Esophagus squamous epithelium (tissue), 5 donors: ENCODE results near the gene RPA3. TPM values are rescaled to one million over a fixed set of nuclear protein-coding genes. Genes with fewer than 3 reads are reported as not detected.

Experiments
- DNase-seq: peaks from one replicate; lab custom pipeline; 2025; lab: John Stamatoyannopoulos, UW
- H3K27ac ChIP-seq, 4 donors: fragments of 200-600 bp; sonication (generic); one replicate each; pipeline ENCODE4 v1.5.1; 2016 to 2019; ENCODE audit warnings: mild to moderate bottlenecking in 1 of 4
- H3K27me3 ChIP-seq, 4 donors: fragments of 200-600 bp; sonication (generic); 1 replicate in 3 of 4; 2 replicates in 1 of 4; pipeline versions ENCODE4 v1.5.1 to v1.6.0; 2017 to 2021; ENCODE audit warnings: antibody characterized with exemption in 1 of 4
- H3K36me3 ChIP-seq, 3 donors: fragments of 200-600 bp; sonication (generic); one replicate each; pipeline ENCODE4 v1.5.1; 2016 to 2019
- H3K4me1 ChIP-seq, 3 donors: fragments of 200-600 bp; sonication (generic); one replicate each; pipeline ENCODE4 v1.5.1; 2017 to 2019
- H3K4me3 ChIP-seq, 4 donors: fragments of 200-600 bp; sonication (generic); 1 replicate in 3 of 4; 2 replicates in 1 of 4; pipeline ENCODE4 v1.5.1; 2016 to 2019; ENCODE audit warnings: mild to moderate bottlenecking in 2 of 4, moderate library complexity in 1 of 4
- H3K9me3 ChIP-seq, 3 donors: fragments of 200-600 bp; sonication (generic); one replicate each; pipeline ENCODE4 v1.5.1; 2016 to 2019
- CTCF ChIP-seq, 6 experiments: fragments of 450-650 bp in 4 of 6; fragments of 200-600 bp in 2 of 6; sonication (generic) in 2 of 6; IDR thresholded peaks; one replicate each; pipeline ENCODE4 v1.5.1; 2016 to 2019; ENCODE audit warnings: antibody characterized with exemption in 6 of 6, mild to moderate bottlenecking in 4 of 6, moderate library complexity in 4 of 6
- POLR2A ChIP-seq, 4 donors: fragments of 450-650 bp; IDR thresholded peaks; one replicate each; pipeline ENCODE4 v1.6.1; 2017; ENCODE audit warnings: antibody characterized with exemption in 4 of 4, mild to moderate bottlenecking in 4 of 4, moderate library complexity in 3 of 4
- WGBS, 2 donors: methylation state at CpG; one replicate each; pipeline ENCODE4 v1.1.5; 2018; 5-methylcytosine and 5-hydroxymethylcytosine counted together
- intact Hi-C: fragments of 100-400 bp; cut with DNase I; formaldehyde crosslinking; loops from one replicate; pipeline ENCODE4 v1.15.0; 2022
- total RNA-seq, 4 donors: library from RNA; depleted of rRNA; stranded (reverse); fragments of >200 nt; gene quantifications; one replicate each; pipeline ENCODE4 v1.1.0, GENCODE V29; 2016
- donor health status: DM: yes; HTN: yes; CAD: no.

RPA3 gene
- total RNA-seq = 10 to 100 TPM; 13.0 to 29.3 (median 21.7) TPM

- Histone ChIP-seq H3K9me3 (no peaks in the 10 kb centered on the region), H3K4me1 (peaks cover 0 to 16% (median 0%) of the 10 kb centered on the region in 3 donors), H3K4me3 (peak within 1 kb of the TSS in 1 of 4 donors; percentile 24), H3K36me3 (peaks cover 0 to 8% (median 0%) of the 10 kb centered on the region in 3 donors), H3K27me3 (no peaks in the 10 kb centered on the region), H3K27ac (peak within 1 kb of the TSS in 1 of 4 donors; percentile 22)
- no peak for TF ChIP-seq CTCF (IDR thresholded peaks at IDR 0.05)
- TF ChIP-seq POLR2A (IDR thresholded peaks at IDR 0.05) = no peak
- WGBS, 2 donors = 79 to 93% methylated on average over 1 of the region's 1 CpG
- no peak for DNase-seq
- intact Hi-C loops = no loop called here
Observed at GRCh38 chr7:7718492-7718891, at the start of gene RPA3. TSS of gene RPA3 (minus strand) at chr7:7718607. CDS start at chr7:7640418, 78,189 bp downstream.

DNA sequence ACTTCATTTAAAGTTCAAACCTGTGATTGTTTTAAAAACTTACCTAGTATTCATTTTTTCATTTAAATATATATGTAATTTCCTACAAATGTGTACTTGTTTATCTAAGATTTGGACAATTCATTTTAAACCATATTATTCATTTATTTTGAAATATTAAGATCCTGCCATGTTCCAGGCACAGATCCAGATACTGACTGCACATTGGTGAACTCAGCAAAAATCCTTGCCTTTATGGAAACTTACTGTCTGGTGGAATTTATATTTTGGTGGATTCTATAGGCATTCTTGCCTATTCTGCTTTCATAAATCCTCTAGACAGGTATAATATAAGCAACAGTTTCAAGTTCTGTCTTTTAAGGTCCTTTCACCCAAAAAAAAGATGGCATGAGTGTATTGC is 48.3 kb upstream of the RPA3 start:
- H3K27me3 ChIP-seq = no peaks in the 10 kb centered on the region
- no peak for DNase-seq
- peaks cover 0 to 61% (median 3%) of the 10 kb centered on the region in 3 donors for H3K4me1 ChIP-seq
- TF ChIP-seq CTCF (IDR thresholded peaks at IDR 0.05) = no peak
- TF ChIP-seq POLR2A (IDR thresholded peaks at IDR 0.05) = no peak
- no peaks in the 10 kb centered on the region for H3K9me3 ChIP-seq
- no peak overlapping the region for H3K4me3 ChIP-seq
- intact Hi-C loops = no loop called here
- no peaks in the 10 kb centered on the region for H3K36me3 ChIP-seq
- no peak overlapping the region for H3K27ac ChIP-seq

GRCh38 chr7:7765422-7765821 is 47.0 kb upstream of the RPA3 start:
- peaks cover 0 to 66% (median 5%) of the 10 kb centered on the region in 3 donors for H3K4me1 ChIP-seq
- intact Hi-C loops = no loop called here
- H3K27ac ChIP-seq = no peak overlapping the region
- H3K27me3 ChIP-seq = no peaks in the 10 kb centered on the region
- no peak for TF ChIP-seq POLR2A (IDR thresholded peaks at IDR 0.05)
- no peak for TF ChIP-seq CTCF (IDR thresholded peaks at IDR 0.05)
- DNase-seq = no peak
- no peaks in the 10 kb centered on the region for H3K9me3 ChIP-seq
- no peak overlapping the region for H3K4me3 ChIP-seq
- H3K36me3 ChIP-seq = no peaks in the 10 kb centered on the region

- no peak for DNase-seq
- Histone ChIP-seq H3K36me3 (no peaks in the 10 kb centered on the region), H3K4me1 (peaks cover 0 to 66% (median 5%) of the 10 kb centered on the region in 3 donors), H3K9me3 (no peaks in the 10 kb centered on the region), H3K27ac (no peak overlapping the region), H3K27me3 (no peaks in the 10 kb centered on the region), H3K4me3 (no peak overlapping the region)
- TF ChIP-seq CTCF (IDR thresholded peaks at IDR 0.05) (no peak), POLR2A (IDR thresholded peaks at IDR 0.05) (no peak)
- WGBS, 2 donors = 79 to 81% methylated on average over 3 of the region's 3 CpGs
- intact Hi-C loops = no loop called here
Observed at GRCh38 chr7:7764520-7765396, 46.4 kb upstream of the RPA3 start.

DNA sequence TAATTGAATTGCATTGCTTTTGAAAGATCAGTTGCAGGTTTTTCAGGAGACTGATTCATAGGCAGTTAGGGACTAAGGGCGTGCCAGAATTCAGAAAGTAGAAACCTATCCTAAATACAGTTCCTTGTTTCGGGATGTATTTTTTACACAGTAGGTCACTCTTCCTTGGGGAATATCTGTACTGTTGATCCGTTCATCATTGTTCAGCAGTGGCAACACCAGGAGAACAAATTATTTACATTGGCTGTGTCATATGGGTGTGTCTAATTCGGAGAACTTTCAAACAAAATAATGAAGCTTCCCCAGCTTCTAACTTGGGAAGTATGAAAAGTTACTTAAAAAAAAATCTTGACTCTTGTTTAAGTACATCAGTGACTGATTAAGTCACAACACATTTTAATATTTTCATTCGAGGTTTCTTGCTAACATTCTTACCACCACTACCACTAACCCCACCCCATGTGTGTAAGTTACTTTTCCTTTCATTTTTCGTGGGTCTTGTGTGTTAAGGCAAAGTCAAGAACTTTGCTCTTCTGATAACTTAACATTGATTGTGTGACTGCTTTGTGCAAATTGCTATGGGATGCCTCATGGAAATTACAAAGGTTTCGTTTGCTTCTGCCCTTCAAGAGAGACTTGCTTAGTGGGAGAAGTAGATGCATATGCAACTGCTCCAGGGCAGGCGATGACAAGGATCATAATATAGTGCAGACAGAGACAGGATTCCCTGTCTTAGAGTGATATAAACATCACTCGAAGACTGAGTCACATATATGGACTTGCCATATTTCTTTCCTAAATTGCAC is 43.8 kb upstream of the RPA3 start:
- Histone ChIP-seq H3K4me3 (peak overlapping the region; percentile 26 to 62 (median 48)), H3K9me3 (no peaks in the 10 kb centered on the region), H3K27me3 (no peaks in the 10 kb centered on the region), H3K36me3 (no peaks in the 10 kb centered on the region), H3K4me1 (peaks cover 0 to 59% (median 5%) of the 10 kb centered on the region in 3 donors), H3K27ac (peak overlapping the region; percentile 67 to 88 (median 78))
- no peak for TF ChIP-seq POLR2A (IDR thresholded peaks at IDR 0.05)
- no peak for TF ChIP-seq CTCF (IDR thresholded peaks at IDR 0.05)
- intact Hi-C loops = no loop called here
- DNase-seq = no peak
- 4 to 6% methylated on average over 9 of the region's 9 CpGs for WGBS, 2 donors
